HG03045 (cell line): Measurements from ENCODE around the gene SPATA6.

Experiments used
- ATAC-seq: cut with Tn5 transposase; IDR thresholded peaks from one replicate; pipeline ENCODE4 v1.9.1; 2021; ENCODE audit warnings: mild to moderate bottlenecking, moderate library complexity; ENCODE audit not compliant: unreplicated experiment

Gene SPATA6

DNA sequence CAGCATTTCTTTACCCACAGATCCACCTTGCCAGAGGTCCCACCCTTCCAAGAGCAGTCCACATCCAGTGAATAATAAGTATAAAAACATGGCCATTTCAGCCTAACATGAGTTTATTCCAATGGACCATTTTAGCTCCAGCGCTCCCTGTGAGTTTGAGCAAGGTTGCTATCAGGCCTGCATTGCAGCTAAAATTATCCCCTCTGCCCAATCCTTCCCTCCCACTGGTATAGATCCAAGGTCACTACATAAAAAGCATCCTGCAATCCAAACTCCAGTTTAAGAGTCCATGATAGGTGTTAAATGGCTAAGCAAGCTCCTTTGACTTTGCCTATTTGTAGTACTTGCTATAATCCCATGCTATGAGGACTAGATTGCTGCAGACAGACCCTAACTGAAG is 213.9 kb downstream of the SPATA6 start:
- ATAC-seq: no peak

DNA sequence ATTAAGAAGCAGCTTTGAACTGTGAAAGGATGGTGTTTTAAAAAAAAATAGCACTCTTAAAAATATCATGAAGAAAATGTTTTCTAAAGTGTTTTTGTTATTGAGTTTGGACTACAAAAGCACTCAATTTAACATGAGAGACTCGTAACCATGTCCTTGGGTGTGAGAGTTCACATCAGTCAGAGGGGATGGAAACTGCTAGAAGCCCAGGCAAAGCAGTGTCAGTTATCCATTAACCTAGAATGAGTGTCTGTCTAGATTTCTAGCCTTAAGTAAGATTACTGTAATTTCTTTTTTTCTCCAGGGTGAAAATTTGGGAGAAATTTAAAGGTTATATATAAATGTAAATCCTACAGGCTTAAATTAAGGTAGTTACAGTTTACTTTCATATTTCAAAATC is 217.8 kb downstream of the SPATA6 start:
- ATAC-seq: no peak

DNA sequence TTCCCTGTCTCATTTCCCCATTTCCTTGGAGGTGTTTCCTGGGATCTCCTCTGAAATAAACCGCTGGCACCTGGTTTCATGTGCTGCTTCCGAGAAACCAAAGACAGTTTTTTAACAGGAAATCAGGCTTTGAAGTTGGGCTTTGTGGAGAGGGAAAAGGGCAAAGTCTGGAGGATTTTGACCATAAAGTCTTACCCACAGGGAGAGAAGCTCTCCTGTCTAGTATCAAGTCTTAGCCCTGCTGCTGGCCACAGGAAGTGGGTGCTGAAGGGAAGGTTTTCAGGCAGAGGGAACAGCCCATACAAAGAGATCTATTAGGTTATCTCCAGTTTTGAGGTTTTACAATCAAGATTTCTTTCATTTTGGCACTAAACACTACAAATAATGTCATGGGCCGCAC is 220.2 kb downstream of the SPATA6 start:
- no peak for ATAC-seq

DNA sequence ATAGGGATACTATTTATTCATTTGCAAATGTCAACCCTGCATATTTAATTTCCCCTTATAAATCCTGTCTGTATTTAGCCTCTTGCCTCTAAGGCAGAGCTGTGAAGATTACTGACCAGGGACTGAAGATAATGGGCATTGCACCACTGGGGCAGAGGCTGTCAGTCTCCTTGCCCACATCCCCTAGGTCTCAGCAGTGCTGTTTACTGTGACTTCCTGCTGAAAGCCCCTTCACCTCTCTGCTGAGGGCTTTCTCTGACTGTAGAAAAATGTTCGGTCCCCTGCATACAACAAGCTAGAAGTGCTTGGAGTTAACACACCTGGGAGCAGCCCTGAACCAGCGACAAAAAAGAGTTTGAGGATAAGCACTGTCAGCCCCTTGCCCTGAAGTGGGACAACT is 220.7 kb downstream of the SPATA6 start:
- ATAC-seq: no peak

DNA sequence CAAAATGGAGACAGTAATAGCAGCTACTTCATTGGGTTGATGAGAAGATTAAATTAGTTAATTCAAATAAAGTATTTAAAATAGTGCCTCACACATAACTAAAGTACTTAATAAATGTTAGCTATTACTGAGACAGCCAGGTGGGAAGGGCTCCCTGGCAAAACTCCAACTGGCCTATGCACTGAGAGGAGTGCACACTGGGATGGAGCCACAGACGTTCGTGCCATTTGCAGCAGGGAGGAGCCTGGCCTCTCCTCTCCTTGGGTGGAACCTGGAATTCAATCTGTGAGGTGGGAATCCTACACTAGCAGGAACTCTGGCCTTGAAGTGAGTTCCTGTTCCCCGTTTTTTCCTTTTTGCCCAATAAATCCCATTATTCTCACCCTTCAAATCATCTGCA is 221.4 kb downstream of the SPATA6 start:
- no peak for ATAC-seq

DNA sequence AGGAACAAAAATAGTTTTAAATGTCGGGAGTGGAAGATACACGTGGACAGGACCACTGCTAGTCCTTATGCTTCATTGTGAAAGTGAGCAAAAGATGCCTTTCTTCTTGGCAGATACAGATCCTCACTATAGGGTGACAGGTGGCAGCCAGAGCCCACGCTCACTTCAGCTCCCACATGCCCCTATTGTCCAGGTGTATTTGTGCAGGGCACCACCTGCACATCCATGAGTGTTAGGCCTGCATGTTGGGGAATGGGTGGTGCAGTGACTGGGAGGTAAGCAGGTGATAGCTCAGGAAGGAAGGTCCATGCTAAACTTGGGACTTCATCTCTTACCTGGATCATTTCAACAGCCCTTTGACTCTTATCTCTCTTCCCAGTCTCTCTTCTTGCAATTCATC is 222.1 kb downstream of the SPATA6 start:
- ATAC-seq: no peak

DNA sequence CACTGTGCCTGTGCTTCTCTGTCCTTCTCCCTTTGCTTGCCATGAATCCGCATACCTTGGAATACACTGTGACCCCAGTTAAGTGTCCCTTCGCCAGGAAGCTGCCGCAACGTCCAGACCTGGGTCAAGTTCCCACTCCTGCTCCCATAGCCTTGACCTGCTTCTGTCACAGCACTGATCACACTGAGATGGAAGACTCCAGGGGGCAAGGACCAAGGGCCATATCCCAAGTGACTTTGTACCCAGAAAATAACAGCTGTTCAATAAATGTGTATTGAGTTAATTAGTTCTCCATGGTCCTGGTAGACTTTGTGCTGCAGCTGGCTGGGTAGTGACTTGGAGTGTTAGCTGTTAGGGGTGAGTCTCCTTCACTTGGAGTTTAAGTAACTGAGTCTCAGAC is 223.6 kb downstream of the SPATA6 start:
- ATAC-seq: no peak

DNA sequence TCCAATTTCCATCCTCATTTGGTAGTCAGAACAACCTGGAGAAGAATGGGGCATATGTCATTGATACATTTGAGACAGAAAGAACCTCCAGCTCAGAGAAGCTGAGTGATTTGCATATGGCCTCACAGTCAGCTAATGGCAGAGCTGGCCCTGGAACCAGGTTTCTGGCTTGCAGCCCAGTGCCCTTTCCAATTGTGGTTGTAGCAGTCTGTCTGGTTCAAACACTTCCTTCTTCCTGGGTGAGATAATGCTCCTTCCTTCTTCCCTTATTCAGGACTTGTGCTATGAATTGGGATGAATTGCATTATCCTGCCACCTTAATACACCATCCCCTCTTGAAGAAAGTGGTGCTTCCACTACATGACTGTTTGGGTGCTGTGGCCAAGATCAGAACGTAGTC is 225.3 kb downstream of the SPATA6 start:
- ATAC-seq: no peak
